OCI-M1 (cell line): ENCODE measurements around the gene RSRC1.
"Not testable (repeated sequence)": the region's sequence is repeated elsewhere in the genome, so short reads cannot be mapped to it uniquely, and the experiment has no call there.

ENCODE experiments used
- DNase-seq: peaks from one replicate; lab custom pipeline; 2025; lab: John Stamatoyannopoulos, UW

RSRC1 gene

DNA sequence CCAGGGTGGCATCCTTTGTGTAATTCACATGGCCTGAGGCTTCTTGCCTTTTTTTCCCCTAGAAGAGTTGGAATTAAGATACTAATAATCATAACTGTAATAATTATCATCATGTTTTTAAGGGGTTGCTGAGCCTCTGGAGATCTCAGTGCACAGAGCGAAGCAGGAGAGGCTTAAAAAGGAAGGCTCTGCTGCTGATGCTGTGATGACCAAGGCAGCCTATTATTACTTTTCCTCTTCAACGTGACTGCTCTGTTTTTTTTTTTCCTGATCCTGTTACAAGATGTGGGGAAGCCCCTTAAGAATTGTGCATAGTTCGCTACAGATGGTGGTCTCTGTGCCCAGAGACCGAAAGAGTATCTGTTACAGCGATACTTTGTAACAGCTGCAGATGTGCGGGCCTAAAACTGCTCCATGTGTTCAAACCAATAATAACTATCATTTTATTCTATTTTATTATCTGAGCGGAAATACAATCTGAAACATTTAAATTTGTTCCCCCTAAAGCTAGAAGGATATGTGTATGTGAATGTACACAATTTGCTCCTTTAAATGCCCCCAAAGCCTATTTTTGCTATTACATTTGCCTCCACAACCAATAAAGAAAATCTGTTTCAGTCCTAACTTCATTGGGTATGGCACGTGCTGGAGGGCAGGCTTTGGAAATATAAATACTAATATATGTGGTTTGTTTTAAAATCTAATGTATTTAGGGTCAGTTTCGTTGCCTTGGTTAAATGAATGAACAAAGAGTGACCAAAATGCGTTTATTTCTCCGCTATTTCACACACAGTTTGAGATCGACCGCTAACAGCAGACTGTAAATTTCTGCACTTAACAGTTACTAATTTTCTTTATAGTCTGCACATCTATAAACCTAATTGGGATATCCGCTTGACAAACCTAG lies 8.3 kb upstream of the RSRC1 start:
- DNase-seq, result no peak

DNA sequence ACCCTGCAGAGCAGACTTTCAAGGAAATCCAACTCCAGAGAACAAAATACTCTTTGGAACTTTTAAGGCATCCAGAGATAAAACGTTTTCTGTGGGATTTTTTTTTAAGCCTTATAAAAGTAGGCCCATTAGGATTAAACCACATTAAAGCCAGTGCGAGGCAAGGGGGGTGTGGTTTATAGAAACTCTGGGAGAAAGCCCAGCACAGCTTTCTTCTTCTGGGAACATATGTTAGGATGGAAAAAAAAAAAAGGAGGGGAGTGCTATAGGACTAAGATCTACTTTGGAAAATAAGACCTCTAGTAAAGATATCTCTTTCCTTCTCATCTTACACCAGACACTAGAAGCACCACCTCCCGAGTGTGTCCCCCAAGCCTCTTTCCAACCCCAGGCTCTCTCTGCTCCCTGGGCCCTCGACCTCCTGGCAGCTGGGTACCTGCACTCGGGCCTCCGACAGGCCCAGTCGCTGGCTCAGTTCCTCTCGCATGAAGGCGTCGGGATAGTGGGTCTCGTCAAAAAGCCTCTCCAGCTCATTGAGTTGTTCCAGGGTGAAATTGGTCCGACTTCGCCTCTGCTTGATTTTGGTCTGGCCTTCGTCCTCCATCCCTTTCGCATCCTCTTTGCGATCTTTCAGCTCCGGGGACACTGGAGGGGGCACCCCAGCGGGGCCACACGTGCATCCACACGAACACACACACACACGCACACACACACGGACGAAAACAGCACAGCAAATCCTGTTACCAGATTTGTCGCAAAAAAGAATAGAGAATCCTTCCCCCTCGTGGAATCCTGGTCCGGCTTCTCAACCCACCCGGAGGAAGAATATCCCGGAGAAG lies 7.4 kb upstream of the RSRC1 start:
- DNase-seq, result no peak

- DNase-seq, result no peak
These were observed 6.6 kb upstream of the RSRC1 start for GRCh38 chr3:158103081-158103886.

DNA sequence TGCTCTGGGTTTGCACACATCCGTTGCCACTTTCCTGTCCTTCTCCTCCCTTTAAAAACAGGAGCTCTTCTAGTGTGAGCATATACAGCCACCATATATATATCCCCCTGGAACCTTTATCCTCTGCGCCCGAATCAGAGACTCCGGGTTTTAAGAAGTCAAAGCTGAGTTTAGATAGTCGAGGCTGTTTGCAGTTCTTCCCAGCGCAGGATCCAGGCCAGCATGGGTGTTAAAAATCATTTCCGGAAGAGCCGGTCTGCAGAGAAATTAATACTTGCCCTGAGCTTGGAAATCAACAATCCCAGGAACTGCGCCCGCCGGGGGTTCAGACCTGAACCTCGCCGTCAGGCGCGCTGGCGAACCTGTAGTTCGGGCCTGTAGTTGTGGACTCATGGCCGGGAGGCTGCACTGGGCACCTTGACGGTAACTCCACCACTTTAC lies 6.0 kb upstream of the RSRC1 start:
- DNase-seq, result no peak

DNA sequence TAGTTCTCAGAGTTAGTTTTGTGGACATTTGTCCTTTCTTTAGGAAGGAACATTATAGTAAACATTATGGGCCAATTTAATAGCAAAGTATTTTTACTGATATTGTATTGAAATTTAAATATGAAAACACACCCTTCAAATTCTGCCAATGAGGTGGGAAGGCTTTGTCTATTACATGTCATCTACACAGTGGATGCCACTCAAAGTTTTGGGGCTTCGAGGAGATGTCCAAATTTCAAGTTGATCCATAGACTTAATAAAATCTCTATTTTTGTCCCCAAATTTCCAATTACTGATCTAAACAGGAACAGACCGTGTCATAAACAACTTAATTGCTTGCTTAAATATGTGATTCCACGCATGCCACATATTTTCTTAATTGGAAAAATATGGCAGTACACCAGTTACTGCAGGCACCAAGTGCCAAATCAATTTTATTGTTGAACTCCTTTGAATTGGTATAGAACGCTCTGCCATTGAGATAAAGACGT lies 5.4 kb upstream of the RSRC1 start:
- DNase-seq, result no peak

- DNase-seq, result peak; percentile 31
These were observed 4.7 kb upstream of the RSRC1 start for GRCh38 chr3:158105119-158105709.

DNA sequence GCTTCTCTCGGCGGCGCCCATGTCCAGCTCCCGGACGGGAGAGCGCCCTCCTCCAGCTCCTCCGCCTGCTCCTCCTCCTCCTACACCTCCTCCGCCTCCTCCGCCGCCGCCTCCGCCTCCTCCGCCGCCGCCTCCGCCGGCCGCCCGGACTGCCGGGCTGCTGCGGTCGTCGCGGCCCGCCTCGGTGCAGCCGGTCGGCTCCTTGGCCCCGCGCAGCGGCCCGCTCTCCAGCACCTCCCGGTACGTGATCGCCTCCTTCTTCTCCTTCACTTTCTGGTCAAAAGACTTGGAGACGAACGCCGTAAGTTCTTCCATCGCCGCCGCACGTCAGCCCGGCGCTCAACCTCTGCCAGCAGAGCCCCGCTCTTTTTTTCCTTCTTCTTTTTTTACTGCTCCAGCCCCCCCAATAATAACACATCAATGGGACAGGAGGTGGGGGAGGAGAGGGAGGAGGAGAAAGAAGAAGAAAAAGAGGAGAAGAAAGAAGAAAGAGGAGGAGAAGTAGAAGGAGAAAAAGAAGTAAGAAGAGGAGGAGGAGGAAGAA lies 4.1 kb upstream of the RSRC1 start:
- DNase-seq, result peak; percentile 55

GRCh38 chr3:158106766-158107471 lies 3.0 kb upstream of the RSRC1 start:
- peak; percentile 23 for DNase-seq

DNA sequence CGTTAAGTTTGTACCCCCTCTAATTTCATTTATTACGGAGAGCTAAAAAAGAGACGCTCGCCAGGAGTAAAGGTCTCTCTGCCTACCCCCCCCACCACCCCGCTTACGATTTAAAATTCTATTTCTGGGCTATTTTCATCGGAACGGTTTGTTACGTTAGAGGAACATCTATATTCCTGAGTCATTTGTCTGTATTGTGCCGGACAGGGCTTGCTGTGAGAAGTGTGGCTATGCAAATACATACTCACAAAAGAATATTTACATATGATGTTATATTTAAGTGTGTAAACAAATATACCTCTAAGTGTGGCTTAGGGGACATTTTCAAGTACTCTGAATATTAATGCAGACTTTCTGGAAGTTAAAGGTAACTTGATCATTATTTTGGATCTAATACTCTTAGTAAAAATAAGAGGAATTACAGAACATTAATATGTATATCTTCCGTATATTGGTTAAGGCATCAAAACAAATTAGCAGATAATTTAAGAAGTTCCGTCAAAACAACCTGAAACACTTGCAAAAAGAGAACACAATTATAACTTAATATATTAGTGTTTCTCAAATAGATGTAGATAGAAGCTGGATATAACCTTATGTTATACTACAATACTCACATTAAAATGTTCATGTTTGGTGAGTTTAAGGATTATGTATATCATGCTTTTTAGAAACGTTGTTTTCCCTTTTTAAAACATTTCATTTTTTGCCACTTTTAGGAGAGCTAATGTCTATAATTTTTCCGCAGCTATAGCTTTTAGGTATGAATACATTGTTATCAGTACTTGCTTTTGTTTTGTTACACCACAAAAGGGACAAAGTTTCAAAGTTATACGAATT lies 2.1 kb upstream of the RSRC1 start:
- DNase-seq, result no peak

- DNase-seq, result peak; percentile 39
These were observed 1.4 kb upstream of the RSRC1 start for GRCh38 chr3:158108445-158108985.

DNA sequence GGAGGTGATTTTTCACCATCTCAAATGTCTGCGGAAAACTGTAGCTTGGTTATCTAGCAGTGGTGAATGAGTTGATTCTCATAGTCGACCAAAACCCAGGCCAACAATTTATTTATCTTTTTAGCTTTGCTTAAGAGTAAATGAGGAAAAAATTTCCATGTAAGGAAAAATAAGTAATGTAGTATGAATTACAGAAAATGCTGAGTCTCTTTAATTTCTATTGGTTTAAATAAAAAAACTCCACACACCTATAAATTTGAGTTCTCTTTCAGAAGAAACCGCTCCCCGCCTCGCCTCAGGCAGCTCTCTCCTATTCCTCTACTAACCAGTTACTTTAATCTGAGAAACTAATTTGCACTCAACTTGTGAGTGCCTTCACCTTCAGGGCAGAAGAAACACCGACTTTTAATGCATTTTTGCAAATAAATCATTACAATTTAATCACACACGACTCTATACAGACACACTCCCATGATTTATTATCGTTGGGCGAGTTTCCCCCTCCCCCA lies 540 bp upstream of the RSRC1 start:
- no peak for DNase-seq

GRCh38 chr3:158110658-158111018 lies 749 bp downstream of the RSRC1 start:
- DNase-seq, result no peak

- DNase-seq, result peak; percentile 35
These were observed 2.0 kb downstream of the RSRC1 start for GRCh38 chr3:158111861-158112260.

DNA sequence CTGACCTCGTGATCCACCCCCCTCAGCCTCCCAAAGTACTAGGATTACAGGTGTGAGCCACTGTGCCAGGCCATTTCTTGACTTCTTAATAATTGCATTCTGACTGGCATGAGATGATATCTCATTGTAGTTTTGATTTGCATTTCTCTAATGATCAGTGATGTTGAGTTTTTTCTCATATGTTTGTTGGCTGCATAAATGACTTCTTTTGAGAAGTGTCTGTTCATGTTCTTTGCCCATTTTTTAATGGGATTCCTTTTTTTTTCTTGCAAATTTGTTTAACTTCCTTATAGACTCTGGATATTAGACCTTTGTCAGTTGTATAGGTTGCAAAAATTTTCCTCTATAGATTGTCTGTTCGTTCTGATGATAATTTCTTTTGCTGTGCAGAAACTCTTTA lies 3.7 kb downstream of the RSRC1 start:
- not testable (repeated sequence) for DNase-seq

DNA sequence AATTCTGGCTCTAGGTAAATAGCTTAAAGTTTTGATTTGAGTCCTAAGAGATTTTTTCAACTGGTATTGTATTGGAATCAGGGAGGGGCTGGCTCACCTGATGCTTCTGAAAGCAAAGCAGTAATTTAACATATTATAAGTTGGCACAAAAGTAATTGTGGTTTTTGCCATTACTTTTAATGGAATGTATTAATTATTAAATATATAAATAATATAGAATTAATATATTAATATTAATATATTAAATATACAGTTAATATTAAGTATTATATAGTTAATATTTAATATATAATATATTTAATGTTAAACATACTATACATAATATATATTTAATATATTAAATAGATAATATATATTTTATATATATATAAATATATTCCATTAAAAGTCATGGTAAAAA lies 10.4 kb downstream of the RSRC1 start:
- no peak for DNase-seq

- DNase-seq, result no peak
These were observed 11.4 kb downstream of the RSRC1 start for GRCh38 chr3:158121295-158121694.

DNA sequence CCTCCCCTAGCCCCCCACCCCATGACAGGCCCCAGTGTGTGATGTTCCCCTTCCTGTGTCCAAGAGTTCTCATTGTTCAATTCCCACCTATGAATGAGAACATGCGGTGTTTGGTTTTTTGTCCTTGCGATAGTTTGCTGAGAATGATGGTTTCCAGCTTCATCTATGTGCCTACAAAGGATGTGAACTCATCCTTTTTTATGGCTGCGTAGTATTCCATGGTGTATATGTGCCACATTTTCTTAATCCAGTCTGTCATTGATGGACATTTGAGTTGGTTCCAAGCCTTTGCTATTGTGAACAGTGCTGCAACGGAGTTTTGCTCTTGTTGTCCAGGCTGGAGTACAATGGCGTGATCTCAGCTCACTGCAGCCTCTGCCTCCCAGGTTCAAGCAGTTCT lies 12.8 kb downstream of the RSRC1 start:
- not testable (repeated sequence) for DNase-seq

DNA sequence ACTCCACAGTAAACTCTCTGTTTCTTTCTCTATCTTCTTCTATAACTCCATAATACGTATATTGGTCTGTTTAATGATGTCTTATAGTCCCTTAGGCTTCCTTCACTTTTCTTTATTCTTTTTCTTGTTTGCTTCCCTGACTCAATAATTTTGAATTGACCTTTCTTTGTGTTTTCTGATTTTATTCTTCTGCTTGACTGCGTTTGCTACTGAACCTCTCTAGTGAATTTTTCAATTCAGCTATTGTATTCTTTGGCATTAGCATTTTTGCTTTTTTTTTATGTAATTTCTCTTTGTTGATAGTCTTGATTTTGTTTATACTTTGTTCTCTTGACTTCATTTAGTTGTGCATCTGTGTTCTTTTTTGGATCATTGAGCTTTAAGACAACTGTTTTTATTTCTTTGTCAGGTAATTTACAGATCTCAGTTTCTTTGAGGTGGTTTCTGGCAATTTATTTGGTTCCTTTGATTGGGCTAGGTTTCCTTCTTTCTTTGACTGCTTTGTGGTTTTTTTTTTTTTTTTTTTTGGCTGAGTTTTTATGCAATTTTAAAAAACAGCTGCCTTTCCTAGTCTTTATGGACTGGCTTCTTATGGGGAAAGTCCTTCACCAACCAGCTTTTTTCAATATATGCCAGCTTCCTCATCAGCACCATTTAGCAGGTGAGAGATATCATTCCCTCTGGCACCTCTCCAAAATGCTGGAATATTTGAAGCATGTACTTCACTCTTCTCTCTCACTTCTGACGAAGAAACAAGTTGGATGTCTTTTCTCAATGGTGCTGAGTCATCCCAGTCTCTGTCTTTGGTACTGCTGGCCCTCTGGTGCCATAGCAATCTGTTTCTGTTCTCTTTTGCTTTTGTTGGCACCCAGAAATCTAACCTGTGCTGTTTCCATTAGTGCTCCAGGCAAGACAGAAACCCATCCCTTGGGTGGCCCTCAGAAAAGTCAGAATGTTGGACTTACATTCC lies 17.6 kb downstream of the RSRC1 start:
- no peak for DNase-seq
